K562 (cell line): ENCODE data around the gene STRADB. TPM values are rescaled to one million over a fixed set of nuclear protein-coding genes. Genes with fewer than 3 reads are reported as not detected.

Experiments
- ARID2 ChIP-seq: fragments of 450-650 bp; IDR thresholded peaks from 2 replicates; pipeline ENCODE4 v1.6.1; 2017; ENCODE audit warnings: antibody characterized with exemption, mild to moderate bottlenecking
- BRD9 ChIP-seq: fragments of 450-650 bp; IDR thresholded peaks from 2 replicates; pipeline ENCODE4 v1.6.1; 2018; ENCODE audit warnings: low read depth; ENCODE audit not compliant: partially characterized antibody
- CTCFL ChIP-seq: IDR thresholded peaks from 2 replicates; pipeline ENCODE4 v1.6.1; 2011; ENCODE audit warnings: borderline replicate concordance, low read depth, mild to moderate bottlenecking, moderate library complexity, low read length; ENCODE audit not compliant: insufficient read depth, poor library complexity, severe bottlenecking
- EZH2 ChIP-seq: IDR thresholded peaks from 2 replicates; pipeline ENCODE4 v1.6.1; 2012; ENCODE audit warnings: low read depth, mild to moderate bottlenecking, inconsistent platforms, low read length, borderline replicate concordance
- GATAD2A ChIP-seq: fragments of 450-650 bp; IDR thresholded peaks from 2 replicates; pipeline ENCODE4 v1.6.1; 2017
- HMG20A ChIP-seq: fragments of 450-650 bp; formaldehyde crosslinking; conservative IDR thresholded peaks from 2 replicates; pipeline ENCODE4 v1.4.0; 2020; ENCODE audit warnings: mild to moderate bottlenecking, mixed read lengths
- HMG20B ChIP-seq: fragments of 250-450 bp; sonication (Bioruptor Pico); IDR thresholded peaks from 2 replicates; pipeline ENCODE4 v1.5.0; 2021; ENCODE audit warnings: mild to moderate bottlenecking
- NCOA4 ChIP-seq: fragments of 450-650 bp; IDR thresholded peaks from 2 replicates; pipeline ENCODE4 v1.6.1; 2018; ENCODE audit warnings: mild to moderate bottlenecking; ENCODE audit not compliant: partially characterized antibody
- NRF1 ChIP-seq, 2 experiments: fragments of 450-650 bp; IDR thresholded peaks in 1 of 2; conservative IDR thresholded peaks in 1 of 2; 2 replicates each; pipeline ENCODE4 v1.6.1; 2014; ENCODE audit warnings: mild to moderate bottlenecking in 2 of 2
- PKNOX1 ChIP-seq: fragments of 450-650 bp; IDR thresholded peaks from 2 replicates; pipeline ENCODE4 v1.6.1; 2016
- POLR2H ChIP-seq: IDR thresholded peaks from 2 replicates; pipeline ENCODE4 v1.6.1; 2016; ENCODE audit warnings: missing genetic modification characterization, low read depth, mild to moderate bottlenecking, control low read depth, missing compliant biosample characterization, moderate library complexity
- RFX1 ChIP-seq: fragments of 450-650 bp; IDR thresholded peaks from 2 replicates; pipeline ENCODE4 v1.6.1; 2016; ENCODE audit warnings: mild to moderate bottlenecking, moderate library complexity
- TRIM24 ChIP-seq, 2 experiments: fragments of 450-650 bp; IDR thresholded peaks; 2 replicates each; pipeline ENCODE4 v1.6.1; 2016
- WHSC1 ChIP-seq: IDR thresholded peaks from one replicate; pipeline ENCODE4 v1.6.1; 2012; ENCODE audit warnings: low read length, control low read depth, inconsistent platforms
- polyA plus RNA-seq, 8 experiments: library from polyadenylated mRNA; depleted of rRNA in 4 of 8; stranded (reverse) in 5 of 8; unstranded in 3 of 8; fragments of >200 nt; fragmentation: Nextera tagmentation in 2 of 8; fragmentation: Illumina TruSeq in 1 of 8; extraction: Ambion mirVana in 2 of 8; extraction: Trizol in 1 of 8; gene quantifications; 2 replicates each; pipeline versions ENCODE4 v1.2.1 to v1.2.3, GENCODE V29; 2011 to 2014; ENCODE audit warnings: inconsistent platforms in 1 of 8, missing spikeins in 1 of 8
- total RNA-seq, 7 experiments: library from RNA; depleted of rRNA in 6 of 7; stranded (reverse); fragments of >200 nt in 6 of 7; fragmentation: Illumina TruSeq in 2 of 7; extraction: Trizol in 2 of 7; gene quantifications; 2 replicates each; pipeline versions ENCODE4 v1.2.1 to v1.2.3, GENCODE V29; 2011 to 2021; ENCODE audit warnings: low replicate concordance in 1 of 7
- TF ChIP-seq, protein P1 (sequence below): sonication (generic); formaldehyde crosslinking; IDR thresholded peaks from 2 replicates; pipeline ENCODE4 v1.8.0; 2022; ENCODE audit warnings: mild to moderate bottlenecking, missing genetic modification reagents
- TF ChIP-seq, protein P2 (sequence below): fragments of 450-650 bp; conservative IDR thresholded peaks from 2 replicates; pipeline ENCODE4 v1.6.1; 2016; ENCODE audit warnings: missing genetic modification characterization, low read depth, mild to moderate bottlenecking, control low read depth, missing compliant biosample characterization
- TF ChIP-seq, protein P3 (sequence below), 3 experiments: fragments of 200-800 bp in 1 of 3; fragments of 250-450 bp in 1 of 3; fragments of 450-650 bp in 1 of 3; sonication (Bioruptor Pico) in 1 of 3; sonication (Bioruptor generic) in 1 of 3; formaldehyde crosslinking in 1 of 3; IDR thresholded peaks; 2 replicates each; pipeline versions ENCODE4 v1.6.1 to v1.8.0; 2016 to 2022; ENCODE audit warnings: mild to moderate bottlenecking in 2 of 3, missing genetic modification characterization in 2 of 3, missing compliant biosample characterization in 1 of 3, moderate library complexity in 1 of 3

Gene STRADB
- total and polyA plus RNA-seq, 9 of the 15 experiments (the other 6 are each of a cell fraction or from before 2014, with no cell fraction given): 6.9 to 30.6 (median 15.7) TPM

DNA sequence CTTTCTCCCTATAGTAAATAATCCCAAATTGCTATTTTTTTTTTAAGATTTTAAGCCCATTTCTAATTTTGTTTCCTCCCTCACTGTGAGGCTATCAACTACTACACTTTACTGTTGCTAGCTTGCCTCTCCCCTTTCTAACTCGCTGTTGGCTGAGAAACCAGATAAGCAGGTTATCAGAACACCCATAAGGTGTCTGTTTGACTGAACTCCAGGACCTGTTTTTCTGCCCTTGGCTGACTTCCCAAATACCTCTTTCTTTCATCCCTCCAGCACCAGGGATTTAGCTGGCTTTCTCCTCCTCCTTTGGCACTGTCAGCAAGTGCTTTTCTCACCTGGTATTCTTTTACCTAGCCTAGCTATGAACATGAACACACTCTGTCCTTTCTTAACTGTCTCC is 11.4 kb upstream of the STRADB start (continued):
- TF ChIP-seq, protein P1, sequence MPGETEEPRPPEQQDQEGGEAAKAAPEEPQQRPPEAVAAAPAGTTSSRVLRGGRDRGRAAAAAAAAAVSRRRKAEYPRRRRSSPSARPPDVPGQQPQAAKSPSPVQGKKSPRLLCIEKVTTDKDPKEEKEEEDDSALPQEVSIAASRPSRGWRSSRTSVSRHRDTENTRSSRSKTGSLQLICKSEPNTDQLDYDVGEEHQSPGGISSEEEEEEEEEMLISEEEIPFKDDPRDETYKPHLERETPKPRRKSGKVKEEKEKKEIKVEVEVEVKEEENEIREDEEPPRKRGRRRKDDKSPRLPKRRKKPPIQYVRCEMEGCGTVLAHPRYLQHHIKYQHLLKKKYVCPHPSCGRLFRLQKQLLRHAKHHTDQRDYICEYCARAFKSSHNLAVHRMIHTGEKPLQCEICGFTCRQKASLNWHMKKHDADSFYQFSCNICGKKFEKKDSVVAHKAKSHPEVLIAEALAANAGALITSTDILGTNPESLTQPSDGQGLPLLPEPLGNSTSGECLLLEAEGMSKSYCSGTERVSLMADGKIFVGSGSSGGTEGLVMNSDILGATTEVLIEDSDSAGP (CRISPR knock-in tag): no peak
- TF ChIP-seq RFX1: no peak
- no peak for TF ChIP-seq NCOA4
- no peak for TF ChIP-seq POLR2H (tag)
- TF ChIP-seq, protein P2, sequence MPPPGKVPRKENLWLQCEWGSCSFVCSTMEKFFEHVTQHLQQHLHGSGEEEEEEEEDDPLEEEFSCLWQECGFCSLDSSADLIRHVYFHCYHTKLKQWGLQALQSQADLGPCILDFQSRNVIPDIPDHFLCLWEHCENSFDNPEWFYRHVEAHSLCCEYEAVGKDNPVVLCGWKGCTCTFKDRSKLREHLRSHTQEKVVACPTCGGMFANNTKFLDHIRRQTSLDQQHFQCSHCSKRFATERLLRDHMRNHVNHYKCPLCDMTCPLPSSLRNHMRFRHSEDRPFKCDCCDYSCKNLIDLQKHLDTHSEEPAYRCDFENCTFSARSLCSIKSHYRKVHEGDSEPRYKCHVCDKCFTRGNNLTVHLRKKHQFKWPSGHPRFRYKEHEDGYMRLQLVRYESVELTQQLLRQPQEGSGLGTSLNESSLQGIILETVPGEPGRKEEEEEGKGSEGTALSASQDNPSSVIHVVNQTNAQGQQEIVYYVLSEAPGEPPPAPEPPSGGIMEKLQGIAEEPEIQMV: no peak
- peak; percentile 91 to 92 for TF ChIP-seq TRIM24 (IDR thresholded peaks at IDR 0.05)
- no peak for TF ChIP-seq HMG20A
- TF ChIP-seq ARID2: no peak
- TF ChIP-seq HMG20B (CRISPR knock-in tag): no peak
- no peak for TF ChIP-seq EZH2
- no peak for TF ChIP-seq BRD9
- no peak for TF ChIP-seq NRF1 (conservative IDR thresholded peaks at IDR 0.05 in 1 of 2, IDR thresholded peaks at IDR 0.05 in 1 of 2)
- TF ChIP-seq WHSC1: no peak
- no peak for TF ChIP-seq GATAD2A
- TF ChIP-seq CTCFL: no peak
- TF ChIP-seq, protein P3, sequence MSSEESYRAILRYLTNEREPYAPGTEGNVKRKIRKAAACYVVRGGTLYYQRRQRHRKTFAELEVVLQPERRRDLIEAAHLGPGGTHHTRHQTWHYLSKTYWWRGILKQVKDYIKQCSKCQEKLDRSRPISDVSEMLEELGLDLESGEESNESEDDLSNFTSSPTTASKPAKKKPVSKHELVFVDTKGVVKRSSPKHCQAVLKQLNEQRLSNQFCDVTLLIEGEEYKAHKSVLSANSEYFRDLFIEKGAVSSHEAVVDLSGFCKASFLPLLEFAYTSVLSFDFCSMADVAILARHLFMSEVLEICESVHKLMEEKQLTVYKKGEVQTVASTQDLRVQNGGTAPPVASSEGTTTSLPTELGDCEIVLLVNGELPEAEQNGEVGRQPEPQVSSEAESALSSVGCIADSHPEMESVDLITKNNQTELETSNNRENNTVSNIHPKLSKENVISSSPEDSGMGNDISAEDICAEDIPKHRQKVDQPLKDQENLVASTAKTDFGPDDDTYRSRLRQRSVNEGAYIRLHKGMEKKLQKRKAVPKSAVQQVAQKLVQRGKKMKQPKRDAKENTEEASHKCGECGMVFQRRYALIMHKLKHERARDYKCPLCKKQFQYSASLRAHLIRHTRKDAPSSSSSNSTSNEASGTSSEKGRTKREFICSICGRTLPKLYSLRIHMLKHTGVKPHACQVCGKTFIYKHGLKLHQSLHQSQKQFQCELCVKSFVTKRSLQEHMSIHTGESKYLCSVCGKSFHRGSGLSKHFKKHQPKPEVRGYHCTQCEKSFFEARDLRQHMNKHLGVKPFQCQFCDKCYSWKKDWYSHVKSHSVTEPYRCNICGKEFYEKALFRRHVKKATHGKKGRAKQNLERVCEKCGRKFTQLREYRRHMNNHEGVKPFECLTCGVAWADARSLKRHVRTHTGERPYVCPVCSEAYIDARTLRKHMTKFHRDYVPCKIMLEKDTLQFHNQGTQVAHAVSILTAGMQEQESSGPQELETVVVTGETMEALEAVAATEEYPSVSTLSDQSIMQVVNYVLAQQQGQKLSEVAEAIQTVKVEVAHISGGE (CRISPR knock-in tag; IDR thresholded peaks at IDR 0.05): 0 out of 6 replicates have a peak, but pooled peaks of 1 of the 3 experiments have one; percentile 31
- TF ChIP-seq PKNOX1: 0 out of 2 replicates have a peak, but pooled peaks have one; percentile 21
